Stimulated activated CD4-positive, alpha-beta T cell treated with anti-CD3 and anti-CD28 coated beads, Interleukin-2, amount 100 ng/mL, for 48 hours (primary cell): Measurements from ENCODE around the gene CFAP58.

Experiments used
- DNase-seq, 2 donors: peaks; one replicate each; pipeline ENCODE4 v3.0.0-alpha.2; 2020

CFAP58 gene

GRCh38 chr10:104321725-104322415, 31.8 kb upstream of the CFAP58 start:
- DNase-seq: no peak

- DNase-seq: no peak
These were observed 31.2 kb upstream of the CFAP58 start for GRCh38 chr10:104322416-104322782.

- no peak for DNase-seq
These were observed 30.5 kb upstream of the CFAP58 start for GRCh38 chr10:104323085-104323484.

- DNase-seq: no peak
These were observed 29.9 kb upstream of the CFAP58 start for GRCh38 chr10:104323760-104324201.

GRCh38 chr10:104324221-104324686, 29.4 kb upstream of the CFAP58 start:
- DNase-seq: no peak

- DNase-seq: no peak
These were observed 28.7 kb upstream of the CFAP58 start for GRCh38 chr10:104324931-104325330.

GRCh38 chr10:104325436-104326435, 27.9 kb upstream of the CFAP58 start:
- no peak for DNase-seq

- DNase-seq: no peak
These were observed 26.5 kb upstream of the CFAP58 start for GRCh38 chr10:104326991-104327610.

GRCh38 chr10:104327745-104328645, 25.6 kb upstream of the CFAP58 start:
- no peak for DNase-seq

GRCh38 chr10:104328646-104328895, 25.1 kb upstream of the CFAP58 start:
- DNase-seq: no peak

- peak; percentile 64 to 69 for DNase-seq
These were observed 24.5 kb upstream of the CFAP58 start for GRCh38 chr10:104328896-104329710.

- no peak for DNase-seq
These were observed 23.9 kb upstream of the CFAP58 start for GRCh38 chr10:104329735-104330134.

- no peak for DNase-seq
These were observed 23.2 kb upstream of the CFAP58 start for GRCh38 chr10:104330168-104331110.

- no peak for DNase-seq
These were observed 22.3 kb upstream of the CFAP58 start for GRCh38 chr10:104331208-104331838.

- no peak for DNase-seq
These were observed 21.2 kb upstream of the CFAP58 start for GRCh38 chr10:104332243-104333031.

GRCh38 chr10:104333032-104333727, 20.5 kb upstream of the CFAP58 start:
- DNase-seq: no peak

GRCh38 chr10:104333728-104334373, 19.8 kb upstream of the CFAP58 start:
- no peak for DNase-seq

GRCh38 chr10:104334561-104334960, 19.1 kb upstream of the CFAP58 start:
- DNase-seq: no peak
